ENCODE results near the gene GKN1. TPM values are rescaled to one million over a fixed set of nuclear protein-coding genes. Genes with fewer than 3 reads are reported as not detected.

The GKN1 gene
- total and polyA plus RNA-seq, 2 experiments from 2014 or later: not detected

- Histone ChIP-seq H3K9me3 (ENCODE audit: low read depth) (no peaks in the 10 kb centered on the region), H3K4me1 (ENCODE audit: insufficient read depth) (no peaks in the 10 kb centered on the region), H3K4me3 (no peak overlapping the region), H3K79me2 (ENCODE audit: insufficient read depth) (no peaks in the 10 kb centered on the region), H3K27me3 (replicated peaks; ENCODE audit: insufficient read depth) (no peaks in the 10 kb centered on the region), H3K4me2 (ENCODE audit: unreplicated experiment) (no peak overlapping the region), H2AFZ (no peak overlapping the region), H3K9me2 (ENCODE audit: insufficient read depth) (no peaks in the 10 kb centered on the region; the same call in 1 of the 2 replicates), H4K20me1 (ENCODE audit: insufficient read depth) (no peaks in the 10 kb centered on the region), H3K27ac (no peak overlapping the region), H3K36me3 (ENCODE audit: low read depth) (no peaks in the 10 kb centered on the region), H3F3A (ENCODE audit: insufficient read depth) (no peaks in the 10 kb centered on the region), H3K9ac (no peak overlapping the region)
- no peak for DNase-seq
- TF ChIP-seq EZH2phosphoT487 (IDR thresholded peaks at IDR 0.05; ENCODE audit: insufficient read depth, low read depth) (no peak), EZH2 (IDR thresholded peaks at IDR 0.05; ENCODE audit: insufficient read depth, poor library complexity, severe bottlenecking) (no peak)
- WGBS, 2 experiments (ENCODE audit: low coverage in 1 of 2, low lambda C conversion rate in 2 of 2, missing lambda C conversion rate in 2 of 2): 90 to 92% methylated on average over 4 of the region's 4 CpGs
- in situ Hi-C loops (cut with MboI): no loop called here
Observed at GRCh38 chr2:68961380-68961779, 13.1 kb upstream of the GKN1 start.

DNA sequence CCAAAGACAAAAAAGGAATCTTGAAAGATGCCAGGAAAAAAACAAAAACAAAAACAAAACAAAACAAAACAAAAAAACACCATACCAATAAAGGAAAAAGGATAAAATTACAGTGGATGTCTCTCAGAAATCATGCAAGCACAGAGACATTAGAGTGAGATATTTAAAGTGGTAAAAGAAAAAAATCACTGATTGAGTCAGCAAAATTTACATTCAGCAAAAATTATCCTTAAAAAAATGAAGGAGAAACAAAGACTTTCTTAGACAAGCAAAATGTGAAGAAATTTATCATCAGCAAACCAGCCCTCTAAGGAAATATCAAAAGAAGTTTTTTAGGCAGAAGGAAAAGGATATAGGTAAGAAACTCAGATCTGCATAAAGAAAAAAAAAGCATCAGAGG, 10.2 kb upstream of the GKN1 start:
- no peak overlapping the region for H3K4me3 ChIP-seq
- in situ Hi-C loops (cut with MboI): no loop called here
- H3K4me1 ChIP-seq (ENCODE audit: insufficient read depth): no peaks in the 10 kb centered on the region
- H2AFZ ChIP-seq: no peak overlapping the region
- H3K79me2 ChIP-seq (ENCODE audit: insufficient read depth): no peaks in the 10 kb centered on the region
- TF ChIP-seq EZH2phosphoT487 (IDR thresholded peaks at IDR 0.05; ENCODE audit: insufficient read depth, low read depth): no peak
- no peak for TF ChIP-seq EZH2 (IDR thresholded peaks at IDR 0.05; ENCODE audit: insufficient read depth, poor library complexity, severe bottlenecking)
- DNase-seq: no peak
- no peaks in the 10 kb centered on the region for H4K20me1 ChIP-seq (ENCODE audit: insufficient read depth)
- H3K27ac ChIP-seq: no peak overlapping the region
- H3K9me2 ChIP-seq (ENCODE audit: insufficient read depth): no peaks in the 10 kb centered on the region; the same call in 1 of the 2 replicates
- no peak overlapping the region for H3K9ac ChIP-seq
- H3K27me3 ChIP-seq (replicated peaks; ENCODE audit: insufficient read depth): no peaks in the 10 kb centered on the region
- H3F3A ChIP-seq (ENCODE audit: insufficient read depth): no peaks in the 10 kb centered on the region
- no peaks in the 10 kb centered on the region for H3K36me3 ChIP-seq (ENCODE audit: low read depth)
- H3K4me2 ChIP-seq (ENCODE audit: unreplicated experiment): no peak overlapping the region
- H3K9me3 ChIP-seq (ENCODE audit: low read depth): no peaks in the 10 kb centered on the region

- Histone ChIP-seq H2AFZ (no peak overlapping the region), H3K4me3 (no peak overlapping the region)
- WGBS, 2 experiments (ENCODE audit: low coverage in 1 of 2, low lambda C conversion rate in 2 of 2, missing lambda C conversion rate in 2 of 2): 91% methylated on average over 1 of the region's 1 CpG
Observed at GRCh38 chr2:68968221-68968620, 6.2 kb upstream of the GKN1 start.

DNA sequence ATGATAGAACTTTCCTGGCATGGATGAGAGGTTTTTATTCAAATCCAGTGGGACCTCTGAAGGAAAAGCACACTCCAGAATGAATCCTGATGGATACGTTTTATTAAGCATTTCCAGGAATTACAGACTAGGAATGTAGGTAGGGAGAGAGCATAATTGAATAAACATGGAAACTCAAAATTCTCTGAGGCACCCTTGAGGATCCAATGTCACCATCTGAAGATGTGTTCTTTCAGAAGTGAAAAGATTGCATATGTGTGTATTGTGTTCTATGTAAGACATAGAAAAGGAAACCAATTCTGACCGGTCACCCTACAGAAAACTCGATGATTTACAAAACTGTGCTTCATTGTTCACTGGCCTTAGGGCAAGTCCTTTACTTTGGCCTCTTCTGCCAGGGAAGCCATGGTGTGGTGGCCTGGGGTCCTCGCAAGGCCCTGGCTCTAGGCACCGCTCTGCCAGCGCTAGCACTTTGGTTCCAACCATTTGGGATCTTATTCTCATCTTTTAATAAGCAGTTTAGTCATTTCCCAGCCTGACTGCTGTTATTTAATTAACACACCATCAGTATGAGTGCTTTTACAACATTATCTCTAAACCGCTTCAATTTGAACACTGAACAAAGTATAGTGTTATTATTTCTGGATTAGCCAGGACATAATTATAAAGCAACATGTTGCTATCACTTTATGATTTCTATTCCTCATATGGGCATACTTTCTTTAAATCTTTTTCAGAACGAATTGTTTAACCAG, 4.5 kb upstream of the GKN1 start:
- no peak overlapping the region for H2AFZ ChIP-seq
- H3K4me2 ChIP-seq (ENCODE audit: unreplicated experiment): no peak overlapping the region
- H3K4me3 ChIP-seq: no peak overlapping the region
- peaks cover 38% of the 10 kb centered on the region for H3K4me1 ChIP-seq (ENCODE audit: insufficient read depth)
- H3F3A ChIP-seq (ENCODE audit: insufficient read depth): peaks cover 32% of the 10 kb centered on the region
- no peak overlapping the region for H3K27ac ChIP-seq
- H3K9ac ChIP-seq: no peak overlapping the region
- no peaks in the 10 kb centered on the region for H3K27me3 ChIP-seq (replicated peaks; ENCODE audit: insufficient read depth)
- 89 to 91% methylated on average over 8 of the region's 8 CpGs for WGBS, 2 experiments (ENCODE audit: low coverage in 1 of 2, low lambda C conversion rate in 2 of 2, missing lambda C conversion rate in 2 of 2)
- H3K36me3 ChIP-seq (ENCODE audit: low read depth): no peaks in the 10 kb centered on the region
- H4K20me1 ChIP-seq (ENCODE audit: insufficient read depth): no peaks in the 10 kb centered on the region
- TF ChIP-seq EZH2 (IDR thresholded peaks at IDR 0.05; ENCODE audit: insufficient read depth, poor library complexity, severe bottlenecking) (no peak), EZH2phosphoT487 (IDR thresholded peaks at IDR 0.05; ENCODE audit: insufficient read depth, low read depth) (no peak)
- no peak for DNase-seq
- H3K9me3 ChIP-seq (ENCODE audit: low read depth): no peaks in the 10 kb centered on the region
- in situ Hi-C loops (cut with MboI): no loop called here
- no peaks in the 10 kb centered on the region; the same call in 1 of the 2 replicates for H3K9me2 ChIP-seq (ENCODE audit: insufficient read depth)
- H3K79me2 ChIP-seq (ENCODE audit: insufficient read depth): no peaks in the 10 kb centered on the region

More at GRCh38 chr2:68968221-68968620, 6.2 kb upstream of the GKN1 start:
- H3K4me2 ChIP-seq (ENCODE audit: unreplicated experiment): no peak overlapping the region
- no peaks in the 10 kb centered on the region for H3K36me3 ChIP-seq (ENCODE audit: low read depth)
- in situ Hi-C loops (cut with MboI): no loop called here
- no peaks in the 10 kb centered on the region for H3K79me2 ChIP-seq (ENCODE audit: insufficient read depth)
- DNase-seq: no peak
- H3K4me1 ChIP-seq (ENCODE audit: insufficient read depth): peaks cover 27% of the 10 kb centered on the region
- H3K27me3 ChIP-seq (replicated peaks; ENCODE audit: insufficient read depth): no peaks in the 10 kb centered on the region
- H3K27ac ChIP-seq: no peak overlapping the region
- H3F3A ChIP-seq (ENCODE audit: insufficient read depth): peaks cover 26% of the 10 kb centered on the region
- H3K9ac ChIP-seq: no peak overlapping the region
- H4K20me1 ChIP-seq (ENCODE audit: insufficient read depth): no peaks in the 10 kb centered on the region
- no peaks in the 10 kb centered on the region; the same call in 1 of the 2 replicates for H3K9me2 ChIP-seq (ENCODE audit: insufficient read depth)
- no peaks in the 10 kb centered on the region for H3K9me3 ChIP-seq (ENCODE audit: low read depth)
- TF ChIP-seq EZH2phosphoT487 (IDR thresholded peaks at IDR 0.05; ENCODE audit: insufficient read depth, low read depth) (no peak), EZH2 (IDR thresholded peaks at IDR 0.05; ENCODE audit: insufficient read depth, poor library complexity, severe bottlenecking) (no peak)
